IMR-90 (cell line): ENCODE results near the gene PRRX1. TPM values are rescaled to one million over a fixed set of nuclear protein-coding genes. Genes with fewer than 3 reads are reported as not detected.

Experiments used
- ATAC-seq: fragments of 200-7000 bp; cut with Tn5 transposase; 2 replicates; pipeline ENCODE4 v1.9.1; 2020; ENCODE audit warnings: low read depth, mild to moderate bottlenecking, moderate library complexity
- BruUV-seq: library from RNA; stranded (reverse); fragments of 400-500 nt; replicated peaks from 2 replicates; lab custom pipeline; 2021; lab: Mats Ljungman, UMichigan
- CTCF ChIA-PET: fragments of 300-600 bp; formaldehyde crosslinking; extraction: SDS; loops from one replicate; lab custom pipeline; 2021; ENCODE audit warnings: antibody characterized with exemption; lab: Yijun Ruan, JAX
- POLR2A ChIA-PET: fragments of 300-600 bp; sonication (Branson Sonifier 250); formaldehyde crosslinking; loops from one replicate; lab custom pipeline; 2022; ENCODE audit warnings: antibody characterized with exemption; ENCODE audit not compliant: unreplicated experiment; lab: Charles Lee
- DNase-seq: peaks from one replicate; pipeline ENCODE4 v3.0.0; 2013
- H2AFZ ChIP-seq: replicated peaks from 2 replicates; pipeline ENCODE3; 2013; ENCODE audit warnings: low read length, mild to moderate bottlenecking; ENCODE audit not compliant: poor library complexity
- H2AK5ac ChIP-seq: 2 replicates; pipeline ENCODE4 v1.6.1; 2013; ENCODE audit warnings: low read depth, low read length, inconsistent platforms
- H2AK9ac ChIP-seq: replicated peaks from 2 replicates; pipeline ENCODE3; 2013; ENCODE audit warnings: mild to moderate bottlenecking, low read depth, low read length, moderate library complexity; ENCODE audit not compliant: poor library complexity
- H2BK120ac ChIP-seq: 2 replicates; pipeline ENCODE4 v1.6.1; 2013; ENCODE audit warnings: low read depth, low read length, inconsistent platforms
- H2BK15ac ChIP-seq: 3 replicates; pipeline ENCODE4 v1.6.1; 2013; ENCODE audit warnings: low read depth, low read length, inconsistent platforms
- H2BK20ac ChIP-seq: 2 replicates; pipeline ENCODE4 v1.6.1; 2013; ENCODE audit warnings: low read depth, mild to moderate bottlenecking, inconsistent platforms, low read length, moderate library complexity
- H2BK5ac ChIP-seq: 2 replicates; pipeline ENCODE4 v1.6.1; 2013; ENCODE audit warnings: mild to moderate bottlenecking, low read depth, low read length, inconsistent platforms; ENCODE audit not compliant: poor library complexity, severe bottlenecking
- H3K14ac ChIP-seq: replicated peaks from 2 replicates; pipeline ENCODE4 v1.6.1; 2013; ENCODE audit warnings: low read depth, low read length, inconsistent platforms
- H3K18ac ChIP-seq: 2 replicates; pipeline ENCODE4 v1.6.1; 2013; ENCODE audit warnings: low read depth, low read length, control low read depth
- H3K23ac ChIP-seq: 2 replicates; pipeline ENCODE4 v1.6.1; 2013; ENCODE audit warnings: low read depth, low read length, inconsistent platforms
- H3K27ac ChIP-seq: 2 replicates; pipeline ENCODE4 v1.5.1; 2013; ENCODE audit warnings: mild to moderate bottlenecking, control low read depth, low read length; ENCODE audit not compliant: insufficient read depth
- H3K27me3 ChIP-seq: 2 replicates; pipeline ENCODE4 v1.6.1; 2013; ENCODE audit warnings: low read length; ENCODE audit not compliant: control insufficient read depth, insufficient read depth
- H3K36me3 ChIP-seq: 2 replicates; pipeline ENCODE4 v1.6.1; 2013; ENCODE audit warnings: low read length, mixed read lengths; ENCODE audit not compliant: control insufficient read depth, insufficient read depth
- H3K4ac ChIP-seq: 2 replicates; pipeline ENCODE4 v1.6.1; 2013; ENCODE audit warnings: low read depth, low read length, inconsistent platforms
- H3K4me1 ChIP-seq: 2 replicates; pipeline ENCODE4 v1.6.1; 2013; ENCODE audit warnings: low read length, mixed read lengths; ENCODE audit not compliant: control insufficient read depth, insufficient read depth
- H3K4me2 ChIP-seq: 2 replicates; pipeline ENCODE4 v1.6.1; 2013; ENCODE audit warnings: low read depth, mild to moderate bottlenecking, control low read depth, low read length, moderate library complexity
- H3K4me3 ChIP-seq: 2 replicates; pipeline ENCODE4 v1.5.1; 2013; ENCODE audit warnings: low read depth, mild to moderate bottlenecking, control low read depth, low read length, moderate library complexity; ENCODE audit not compliant: insufficient read depth
- H3K56ac ChIP-seq: 2 replicates; pipeline ENCODE4 v1.6.1; 2013; ENCODE audit warnings: low read length, inconsistent platforms; ENCODE audit not compliant: insufficient read depth; ENCODE audit errors: extremely low read depth
- H3K79me1 ChIP-seq, 2 experiments: 2 replicates each; pipeline ENCODE4 v1.6.1; 2013; ENCODE audit warnings: low read length in 2 of 2, inconsistent platforms in 1 of 2, low read depth in 1 of 2
- H3K9ac ChIP-seq: 2 replicates; pipeline ENCODE4 v1.6.1; 2013; ENCODE audit warnings: low read depth, low read length, control low read depth
- H3K9me1 ChIP-seq: 2 replicates; pipeline ENCODE4 v1.6.1; 2013; ENCODE audit warnings: low read length, inconsistent platforms; ENCODE audit not compliant: insufficient read depth
- H3K9me3 ChIP-seq: 2 replicates; pipeline ENCODE4 v1.6.1; 2013; ENCODE audit warnings: low read length; ENCODE audit not compliant: control insufficient read depth, insufficient read depth
- H4K20me1 ChIP-seq: 2 replicates; pipeline ENCODE4 v1.6.1; 2013; ENCODE audit warnings: low read length, inconsistent platforms; ENCODE audit not compliant: insufficient read depth
- H4K5ac ChIP-seq: 2 replicates; pipeline ENCODE4 v1.6.1; 2013; ENCODE audit warnings: mild to moderate bottlenecking, low read depth, low read length, control low read depth
- H4K8ac ChIP-seq, 2 experiments: 2 replicates each; pipeline ENCODE4 v1.6.1; 2013; ENCODE audit warnings: low read depth in 2 of 2, low read length in 2 of 2, control low read depth in 1 of 2, inconsistent platforms in 1 of 2
- H4K91ac ChIP-seq: 2 replicates; pipeline ENCODE4 v1.6.1; 2013; ENCODE audit warnings: low read depth, low read length, inconsistent platforms; ENCODE audit not compliant: insufficient read depth
- CEBPB ChIP-seq: IDR thresholded peaks from 2 replicates; pipeline ENCODE4 v1.6.1; 2012; ENCODE audit warnings: low read depth, low read length, improper control_type of control experiment
- FOS ChIP-seq: fragments of 150-350 bp; IDR thresholded peaks from 2 replicates; pipeline ENCODE4 v1.6.1; 2016; ENCODE audit warnings: low read depth, low read length
- NFE2L2 ChIP-seq: fragments of 150-350 bp; IDR thresholded peaks from 2 replicates; pipeline ENCODE4 v1.6.1; 2016; ENCODE audit warnings: low read depth, mild to moderate bottlenecking, low read length
- WGBS, 2 experiments: methylation state at CpG; one replicate each; pipeline versions ENCODE4 v1.1.5 to v1.1.7; 2013; ENCODE audit warnings: missing lambda C conversion rate in 2 of 2; ENCODE audit not compliant: insufficient read length in 1 of 2; ENCODE audit errors: extremely low coverage in 2 of 2; 5-methylcytosine and 5-hydroxymethylcytosine counted together
- dilution Hi-C: fragments of 300-500 bp; cut with HindIII; formaldehyde crosslinking; loops from one replicate; pipeline ENCODE4 v1.14.3; 2018; ENCODE audit warnings: low sequenced_read_pairs; ENCODE audit not compliant: unreplicated experiment
- in situ Hi-C: fragments of 300-500 bp; cut with MboI; formaldehyde crosslinking; loops from 3 replicates; pipeline ENCODE4 v1.14.3; 2019; ENCODE audit warnings: low sequenced_read_pairs, inconsistent platforms, mixed read lengths
- intact Hi-C: fragments of 100-400 bp; cut with micrococcal nuclease; formaldehyde crosslinking; loops from 2 replicates; pipeline ENCODE4 v1.10.0; 2022
- polyA plus RNA-seq, 3 experiments: library from polyadenylated mRNA; depleted of rRNA; stranded (reverse); fragments of >200 nt; gene quantifications; 2 replicates each; pipeline ENCODE4 v1.2.3, GENCODE V29; 2012; ENCODE audit warnings: low replicate concordance in 1 of 3
- total RNA-seq: library from RNA; depleted of rRNA; stranded (reverse); fragments of >200 nt; gene quantifications from 2 replicates; pipeline ENCODE4 v1.2.3, GENCODE V29; 2012

PRRX1 gene
- total and polyA plus RNA-seq, 2 of the 4 experiments (the other 2 are of a cell fraction) = 50.0 to 65.4 TPM

GRCh38 chr1:170634293-170634692 is 29.6 kb upstream of the PRRX1 start:
- H4K5ac ChIP-seq = no peak overlapping the region
- POLR2A ChIA-PET = no interaction called here
- no peak overlapping the region; a peak in 1 of 4 replicates for H4K8ac ChIP-seq
- intact Hi-C loops = no loop called here
- peak overlapping the region; percentile 63; the same call in 1 of the 2 replicates for H3K4me2 ChIP-seq
- dilution Hi-C loops = no loop called here
- peaks cover 6% of the 10 kb centered on the region for H3K4me1 ChIP-seq
- no peak overlapping the region; the same call in 1 of the 2 replicates for H2BK120ac ChIP-seq
- in situ Hi-C loops = no loop called here
- no peak overlapping the region for H3K23ac ChIP-seq
- no peak overlapping the region for H2BK20ac ChIP-seq
- no peak overlapping the region for H3K14ac ChIP-seq
- ATAC-seq = peak; percentile 94
- no peak overlapping the region for H4K91ac ChIP-seq
- no peak overlapping the region for H3K56ac ChIP-seq
- H3K27me3 ChIP-seq = no peaks in the 10 kb centered on the region
- peak overlapping the region; percentile 95 for H2BK5ac ChIP-seq
- peak; percentile 93 for DNase-seq
- H3K9ac ChIP-seq = no peak overlapping the region
- H3K4me3 ChIP-seq = no peak overlapping the region
- TF ChIP-seq CEBPB (peak; percentile 75; the same call in 1 of the 2 replicates), FOS (peak; percentile 51; the same call in 1 of the 2 replicates), NFE2L2 (no peak)
- no peaks in the 10 kb centered on the region for H3K9me1 ChIP-seq
- H3K27ac ChIP-seq = peak overlapping the region; percentile 56; the same call in 1 of the 2 replicates
- no peaks in the 10 kb centered on the region for H3K36me3 ChIP-seq
- H3K9me3 ChIP-seq = 0 out of 2 replicates have a peak, but pooled peaks cover under 1% of the 10 kb centered on the region
- no peak overlapping the region for H2AK5ac ChIP-seq
- no CpG with 5 or more reads among the region's 1 CpG for WGBS, 2 experiments
- H2BK15ac ChIP-seq = no peak overlapping the region
- no peak overlapping the region for H3K18ac ChIP-seq
- no peaks in the 10 kb centered on the region for H4K20me1 ChIP-seq
- no peak overlapping the region for H3K4ac ChIP-seq
- CTCF ChIA-PET = no interaction called here
- no peak overlapping the region for H2AK9ac ChIP-seq
- H3K79me1 ChIP-seq = no peaks in the 10 kb centered on the region
- H2AFZ ChIP-seq = no peak overlapping the region
- BruUV-seq = no TSS peak
